Raji (cell line): ENCODE measurements around the gene C17orf78.

ENCODE experiments used
- POLR2A ChIP-seq: IDR thresholded peaks from 2 replicates; pipeline ENCODE4 v1.6.1; 2011; ENCODE audit warnings: low read depth, low read length, control low read depth; ENCODE audit not compliant: insufficient read depth

The C17orf78 gene

GRCh38 chr17:37382056-37382455, 6.3 kb downstream of the C17orf78 start:
- TF ChIP-seq POLR2A: no peak

DNA sequence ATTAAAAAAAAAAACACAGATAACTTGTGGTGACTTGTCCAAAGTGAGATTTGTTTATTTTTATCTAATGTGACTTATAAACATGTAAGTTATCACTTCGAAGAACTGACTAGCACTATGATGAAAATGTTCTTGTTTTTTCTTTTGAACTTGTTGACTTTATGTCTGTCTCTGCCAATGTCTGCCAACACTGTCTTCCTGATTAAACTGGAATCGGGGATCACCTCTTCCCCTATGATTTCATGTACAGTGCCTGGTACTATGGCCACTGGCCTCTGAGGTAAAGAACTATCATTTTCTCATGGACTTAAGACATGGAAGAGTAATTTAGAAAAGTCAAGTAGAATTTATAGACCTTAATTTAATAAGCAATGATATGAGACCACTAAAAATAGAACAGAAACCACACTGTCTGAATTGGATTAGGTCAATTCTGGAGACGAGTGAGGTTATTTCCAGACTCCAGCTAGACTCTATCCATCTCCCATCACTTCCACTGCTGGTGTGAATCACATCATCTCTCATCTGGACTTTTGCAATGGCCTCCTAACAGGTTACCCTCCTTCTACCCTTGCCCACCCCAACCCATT, 8.9 kb downstream of the C17orf78 start:
- TF ChIP-seq POLR2A: no peak

DNA sequence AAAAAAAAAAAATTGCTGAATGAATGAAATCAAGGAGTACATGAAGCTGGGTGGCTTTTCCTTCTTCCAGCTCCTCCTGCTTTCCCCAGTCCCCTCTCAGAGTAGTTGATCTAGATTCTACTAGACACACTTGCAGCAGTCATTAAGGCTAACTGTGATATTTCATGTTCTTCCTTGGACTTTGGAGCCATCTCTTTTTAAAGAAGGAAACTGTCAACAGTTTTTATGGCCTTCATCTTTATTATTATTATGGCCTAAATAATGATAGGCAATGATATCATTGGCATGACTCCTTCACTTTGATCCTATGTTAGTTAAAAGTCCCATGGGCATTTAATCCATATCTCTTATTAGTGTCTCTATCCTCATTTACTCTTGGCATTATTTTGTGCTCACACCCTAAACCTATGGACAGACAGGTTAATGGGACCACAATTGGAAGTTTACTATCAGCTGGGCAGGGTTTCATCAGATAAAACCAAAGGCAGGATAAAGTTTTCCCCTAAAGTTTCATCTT, 9.7 kb downstream of the C17orf78 start:
- no peak for TF ChIP-seq POLR2A

- no peak for TF ChIP-seq POLR2A
Observed at GRCh38 chr17:37386462-37386861, 10.7 kb downstream of the C17orf78 start.

- no peak for TF ChIP-seq POLR2A
Observed at GRCh38 chr17:37388266-37388665, 12.5 kb downstream of the C17orf78 start.

- TF ChIP-seq POLR2A: no peak
Observed at GRCh38 chr17:37389160-37389559, 13.4 kb downstream of the C17orf78 start.

DNA sequence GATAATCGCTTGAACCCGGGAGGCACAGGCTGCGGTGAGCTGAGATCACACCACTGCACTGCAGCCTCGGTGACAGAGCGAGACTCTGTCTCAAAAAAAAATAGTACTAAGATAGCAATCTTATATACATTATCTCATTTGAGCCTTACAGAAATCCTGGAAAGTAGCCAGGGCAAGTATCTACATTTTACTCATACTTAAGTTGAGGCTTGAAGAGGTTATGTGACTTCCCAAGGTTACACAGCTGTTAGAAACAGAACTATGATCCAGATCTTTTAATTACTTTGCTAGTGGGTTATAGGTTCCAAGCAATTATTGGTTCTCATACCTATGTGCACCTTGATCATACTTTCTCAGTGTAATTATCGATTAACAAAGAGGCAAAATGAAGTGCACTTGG, 15.4 kb downstream of the C17orf78 start:
- no peak for TF ChIP-seq POLR2A

- no peak for TF ChIP-seq POLR2A
Observed at GRCh38 chr17:37392024-37392590, 16.3 kb downstream of the C17orf78 start.

GRCh38 chr17:37393352-37393751, 17.6 kb downstream of the C17orf78 start:
- TF ChIP-seq POLR2A: no peak

DNA sequence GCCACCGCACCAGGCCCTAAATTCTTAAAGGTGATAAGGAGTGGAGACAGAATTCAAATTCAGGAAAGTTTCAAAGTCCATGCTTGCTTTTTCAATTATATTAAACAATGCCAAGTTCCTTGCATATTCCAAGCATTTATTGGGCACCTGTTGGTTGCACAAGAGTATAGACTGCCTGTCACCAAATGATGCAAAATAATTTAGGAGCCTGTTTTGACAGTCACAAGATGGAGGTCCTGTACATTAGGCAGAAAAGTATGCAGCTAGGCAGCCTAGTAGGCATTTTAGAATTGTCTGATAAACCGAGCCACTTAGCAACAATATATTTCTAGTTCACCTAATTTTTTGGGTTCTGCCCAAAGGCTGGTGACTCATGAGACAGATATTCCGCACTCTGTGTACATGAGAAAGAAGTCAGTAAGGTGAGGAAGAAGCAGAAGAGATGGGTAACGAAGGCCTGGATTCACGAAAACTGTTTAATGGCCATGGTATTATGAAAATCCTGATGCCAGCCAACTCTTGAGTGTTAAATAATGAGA, 23.5 kb downstream of the C17orf78 start:
- TF ChIP-seq POLR2A: no peak

GRCh38 chr17:37400505-37400904, 24.7 kb downstream of the C17orf78 start:
- no peak for TF ChIP-seq POLR2A

DNA sequence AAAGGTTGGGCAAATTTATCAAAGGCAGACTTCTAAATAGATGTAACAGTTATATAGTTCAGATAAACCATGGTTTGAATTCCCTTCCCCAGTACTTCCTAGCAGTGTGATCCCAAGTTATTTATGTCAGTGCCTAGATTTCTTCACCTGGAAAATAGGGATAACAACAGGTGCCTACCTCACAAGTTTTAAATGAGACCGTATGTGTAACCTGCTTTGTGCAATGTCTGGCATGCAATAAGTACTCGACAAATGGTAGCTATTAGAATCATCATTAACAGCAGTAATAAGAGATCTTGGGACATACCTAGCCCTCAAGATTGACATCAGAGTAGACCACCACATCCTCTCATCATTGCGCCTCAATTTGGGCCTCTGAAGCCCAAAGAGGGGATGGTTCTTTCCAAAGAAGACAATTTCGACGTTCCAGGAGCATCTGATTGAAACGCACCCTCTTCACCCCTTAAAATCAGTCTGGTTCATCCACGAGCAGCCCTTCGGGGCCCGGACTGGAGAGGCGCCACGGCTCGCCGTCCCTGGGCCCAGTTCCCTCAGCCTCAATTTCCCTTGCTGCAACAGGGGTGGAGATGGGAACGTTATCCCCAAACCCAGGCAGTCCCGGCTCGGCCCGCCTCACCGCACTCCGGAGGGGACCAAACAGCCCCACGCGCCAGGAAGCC, 30.3 kb downstream of the C17orf78 start:
- no peak for TF ChIP-seq POLR2A

DNA sequence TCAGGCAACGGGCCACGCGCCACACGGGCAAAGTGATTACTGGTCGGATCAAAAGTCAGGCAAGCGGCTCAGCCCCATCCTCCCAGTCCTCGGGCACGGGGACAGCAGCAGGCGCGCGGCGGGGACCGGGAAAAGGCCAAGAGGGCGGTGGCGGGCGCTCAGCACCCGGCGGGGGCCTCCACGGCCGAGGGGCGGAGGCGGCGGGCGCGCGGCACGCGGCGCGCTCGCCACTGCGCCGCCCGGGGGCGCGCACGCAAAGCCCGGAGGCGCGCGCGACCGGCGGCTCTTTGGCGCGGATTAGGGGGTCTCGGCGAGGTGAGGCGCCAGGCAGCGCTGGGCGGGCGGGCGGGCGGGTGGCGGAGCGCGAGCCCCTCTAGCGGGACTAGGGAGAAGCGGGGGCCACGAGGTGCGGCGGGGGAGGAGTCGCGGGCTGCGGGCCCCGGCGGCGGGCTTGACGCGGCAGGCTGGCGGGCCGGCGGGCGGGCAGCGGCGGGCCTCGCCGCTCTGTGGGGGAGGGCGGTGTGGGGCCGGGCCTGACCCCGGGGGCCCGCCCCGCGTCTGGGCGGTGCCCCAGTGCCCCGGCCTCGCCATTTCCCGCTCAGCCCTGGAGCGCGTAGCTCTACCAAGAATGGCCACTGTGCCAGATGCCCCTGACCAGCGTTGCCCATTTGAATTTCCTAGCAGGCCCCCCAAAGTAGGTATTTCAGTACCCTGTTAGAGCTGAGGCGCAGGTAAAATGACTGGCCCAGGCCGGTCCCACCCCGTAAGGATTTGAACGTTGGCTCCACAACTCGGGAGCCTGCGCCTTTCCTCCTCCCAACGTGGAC, 31.1 kb downstream of the C17orf78 start, which contains the start of the genes ACACA and TADA2A:
Gene ACACA, minus strand, starts transcription at position 202 of the 827 bp plus-strand sequence. CDS start 537 bp downstream, outside the sequence.
Gene TADA2A, plus strand, starts transcription at position 252 of the 827 bp plus-strand sequence. CDS start 4,480 bp downstream, outside the sequence.
- TF ChIP-seq POLR2A: peak; percentile 89

- no peak for TF ChIP-seq POLR2A
Observed at GRCh38 chr17:37410357-37410756, 34.6 kb downstream of the C17orf78 start.

DNA sequence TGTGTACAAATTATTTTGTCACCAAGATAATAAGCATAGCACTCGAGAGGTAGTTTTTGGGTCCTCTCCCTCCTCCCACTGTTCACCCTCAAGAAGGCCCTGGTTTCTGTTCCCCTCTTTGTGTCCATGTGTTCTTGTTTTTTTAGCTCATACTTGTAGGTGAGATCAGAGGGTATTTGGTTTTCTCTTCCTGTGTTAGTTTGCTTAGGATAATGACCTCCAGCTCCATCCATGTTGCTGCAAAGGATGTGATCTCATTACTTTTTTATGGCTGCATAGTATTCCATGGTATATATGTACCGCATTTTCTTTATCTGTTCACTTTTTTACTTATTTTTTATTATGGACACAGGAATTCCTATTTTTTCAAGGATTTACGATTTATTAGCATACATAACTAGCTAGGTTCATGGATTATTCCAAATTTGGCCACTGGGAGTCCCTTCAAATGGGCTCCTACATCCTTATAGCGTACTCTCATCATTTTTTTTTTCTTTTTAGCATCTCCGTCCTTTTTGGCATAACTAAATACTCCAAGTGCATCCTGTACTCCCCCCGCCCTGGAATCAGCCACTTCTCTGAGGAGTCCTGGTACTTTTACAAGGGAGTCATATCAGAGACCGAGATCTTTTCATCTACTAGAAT, 38.2 kb downstream of the C17orf78 start:
- TF ChIP-seq POLR2A: no peak

DNA sequence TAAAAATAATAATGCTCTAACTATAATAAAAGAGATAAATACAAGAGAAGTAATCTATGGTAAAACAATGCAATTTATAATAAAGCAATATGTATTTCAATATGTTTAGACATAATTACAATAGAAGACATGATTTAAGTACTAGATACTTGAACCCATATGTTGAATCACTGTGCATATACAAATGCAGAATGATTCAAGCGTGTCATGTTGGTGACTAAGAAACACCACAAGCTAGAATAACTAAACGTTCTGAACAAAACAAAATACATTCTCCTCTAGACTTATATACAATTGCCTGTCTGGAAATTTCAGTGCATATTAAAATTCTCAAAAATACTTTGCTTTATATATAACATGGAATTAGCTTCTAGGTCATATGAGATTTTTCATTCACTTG, 42.1 kb downstream of the C17orf78 start:
- no peak for TF ChIP-seq POLR2A
